Amniotic epithelial cell (primary cell): Measurements from ENCODE around the gene USP48.
"Not testable (repeated sequence)": the region's sequence is repeated elsewhere in the genome, so short reads cannot be mapped to it uniquely, and the experiment has no call there.

Source experiments
- DNase-seq: peaks from one replicate; pipeline ENCODE4 v3.0.0-alpha.2; 2010; ENCODE audit warnings: low read depth

The USP48 gene

DNA sequence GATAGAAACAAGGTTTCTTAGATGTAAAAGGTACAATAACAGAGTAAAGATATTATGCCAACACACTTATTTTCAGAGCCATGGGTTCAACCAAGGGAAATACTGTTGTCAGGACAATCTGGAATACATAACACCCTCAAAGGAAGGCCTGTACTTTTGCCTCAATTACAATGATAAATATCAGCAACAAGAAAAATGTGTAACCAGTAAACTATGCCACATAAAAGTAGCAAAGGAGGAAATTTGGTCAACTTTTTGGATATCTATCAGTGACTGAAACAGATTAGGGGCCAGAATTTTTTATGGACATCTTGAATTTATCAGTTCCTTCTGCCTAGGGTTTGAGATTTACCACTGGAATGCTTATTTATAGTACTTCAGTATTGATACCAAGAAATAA is 89.2 kb downstream of the USP48 start:
- no peak for DNase-seq

DNA sequence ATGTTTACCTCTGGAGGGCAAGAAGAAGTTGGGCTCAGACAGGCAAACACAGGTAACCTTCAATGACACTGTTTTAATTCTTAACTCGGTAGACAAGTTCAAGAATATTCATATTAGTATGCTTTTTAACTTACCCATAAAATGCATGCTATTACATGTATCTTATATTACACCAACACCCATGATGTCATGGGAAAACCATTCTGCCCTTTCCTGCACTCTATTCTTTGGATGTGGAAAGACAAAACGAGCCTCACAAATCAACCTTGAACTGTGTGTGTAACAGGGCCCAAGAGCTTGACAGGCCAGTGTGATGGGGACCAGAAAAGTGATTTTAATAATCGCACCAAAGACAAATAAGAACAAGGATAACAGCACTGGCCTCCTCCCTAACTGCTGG is 91.2 kb downstream of the USP48 start:
- peak; percentile 25 for DNase-seq

DNA sequence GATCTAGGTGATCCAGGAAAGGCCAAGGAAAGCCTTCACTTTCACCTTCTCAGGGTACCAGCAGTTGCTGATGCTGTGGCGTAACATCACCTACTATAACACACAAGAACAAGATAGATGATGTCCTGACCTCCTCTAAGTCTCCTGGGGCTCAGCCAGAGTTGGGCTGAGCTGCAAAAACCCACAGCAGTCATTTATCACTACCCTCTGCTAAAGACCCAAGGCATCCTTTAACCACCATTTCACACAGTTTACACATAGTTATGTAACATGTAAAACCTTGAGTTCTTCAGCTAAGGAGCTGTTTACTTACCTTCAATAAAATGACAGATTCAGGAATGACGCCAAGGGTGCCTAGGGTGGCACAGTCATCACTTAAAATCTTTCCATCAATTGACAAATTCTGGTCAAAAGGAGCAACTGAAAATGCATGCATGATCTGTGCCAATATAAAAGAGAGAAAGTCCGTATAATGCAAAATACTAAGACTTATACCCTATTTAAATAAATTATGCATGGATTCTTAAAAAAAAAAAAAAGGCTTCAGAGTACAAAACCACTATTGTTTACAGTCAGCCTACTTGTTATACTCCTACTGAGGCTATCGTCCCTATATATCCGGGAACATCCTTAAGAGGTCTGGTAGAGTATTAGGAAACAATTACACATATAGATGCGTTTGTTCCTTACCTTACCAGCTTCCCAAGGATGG is 93.1 kb downstream of the USP48 start:
- DNase-seq = peak; percentile 88

DNA sequence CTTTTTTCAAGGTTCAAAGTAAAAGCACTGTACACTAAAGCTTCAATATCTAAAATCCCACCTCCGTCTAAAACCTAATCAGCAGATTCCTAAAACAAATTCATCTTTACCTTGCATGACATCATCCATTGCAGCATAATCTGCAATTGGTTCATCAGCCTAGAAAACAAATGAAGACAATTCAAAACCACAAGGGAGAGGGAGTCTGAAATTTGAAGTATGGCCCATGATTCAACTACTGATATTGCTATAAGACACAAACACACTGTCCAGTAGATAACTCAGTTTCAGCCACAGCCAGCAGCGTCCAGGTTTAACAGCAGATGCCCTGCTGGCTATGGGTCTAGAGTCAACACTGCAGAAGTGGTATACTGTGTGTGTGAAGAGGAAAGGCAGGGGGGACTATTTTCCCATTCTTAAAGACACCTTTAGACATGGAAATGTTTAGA is 95.8 kb downstream of the USP48 start:
- peak; percentile 79 for DNase-seq

DNA sequence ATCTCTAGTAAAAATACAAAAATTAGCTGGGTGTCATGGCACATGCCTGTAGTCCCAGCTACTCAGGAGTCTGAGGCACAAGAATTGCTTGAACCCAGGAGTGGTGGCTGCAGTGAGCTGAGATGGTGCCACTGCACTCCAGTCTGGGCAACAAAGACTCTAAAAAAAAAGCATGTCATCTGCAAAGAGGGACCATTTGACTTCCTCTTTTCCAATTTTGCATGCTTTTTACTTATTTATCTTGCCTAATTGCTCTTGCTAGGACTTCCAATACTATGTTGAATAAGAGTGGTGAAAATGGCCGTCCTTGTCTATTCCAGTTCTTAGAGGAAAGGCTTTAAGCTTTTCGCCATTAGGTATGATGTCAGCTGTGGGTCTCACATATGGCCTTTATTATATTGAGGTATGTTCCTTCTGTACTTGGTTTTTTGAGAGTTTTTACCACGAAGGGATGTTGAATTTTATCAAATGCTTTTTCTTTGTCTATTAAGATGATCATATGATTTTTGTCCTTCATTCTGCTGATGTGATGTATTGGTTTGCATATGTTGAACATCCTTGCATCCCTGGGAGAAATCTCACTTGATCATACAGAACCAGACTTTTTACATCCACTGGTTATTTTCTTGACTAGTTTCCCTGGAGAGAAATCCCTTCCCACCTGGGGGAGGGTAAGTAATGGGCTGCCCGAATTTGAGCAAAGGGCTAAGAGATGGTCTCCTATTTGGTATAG is 96.8 kb downstream of the USP48 start:
- no peak for DNase-seq

DNA sequence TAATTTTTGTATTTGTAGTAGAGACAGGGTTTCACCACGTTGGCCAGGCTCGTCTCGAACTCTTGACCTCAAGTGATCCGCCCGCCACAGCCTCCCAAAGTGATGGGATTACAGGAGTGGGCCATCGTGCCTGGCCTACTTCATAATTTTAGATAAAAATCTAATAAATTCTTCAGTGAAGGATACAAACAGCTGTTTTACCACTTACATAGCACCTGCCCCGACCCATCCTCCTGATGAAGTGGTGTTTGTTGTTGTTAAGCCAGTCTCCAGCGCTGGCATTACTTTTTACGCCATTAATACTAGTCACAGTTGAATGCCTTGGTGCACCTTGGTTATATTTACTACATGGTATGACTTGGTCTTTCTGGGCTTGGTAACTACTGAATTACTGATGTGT is 101.5 kb downstream of the USP48 start:
- DNase-seq = no peak

DNA sequence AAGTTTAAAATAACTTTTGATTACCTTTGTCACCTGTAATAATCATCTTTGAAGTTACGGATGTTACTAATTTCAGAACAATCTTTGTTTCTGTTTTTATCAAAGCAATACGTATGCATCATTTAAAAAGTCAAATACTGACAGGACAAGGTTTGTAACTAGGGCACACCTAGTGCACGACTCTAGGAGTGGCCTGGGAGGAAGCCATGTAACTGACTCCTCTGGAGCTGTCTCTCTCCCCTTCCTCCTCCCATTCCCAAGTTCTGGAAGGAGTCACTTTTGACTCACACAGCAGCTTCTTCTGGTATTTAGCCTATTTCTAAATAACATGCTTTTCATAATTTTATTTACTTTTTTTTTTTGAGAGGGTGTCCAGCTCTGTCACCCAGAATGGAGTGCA is 102.0 kb downstream of the USP48 start:
- DNase-seq = peak; percentile 34

DNA sequence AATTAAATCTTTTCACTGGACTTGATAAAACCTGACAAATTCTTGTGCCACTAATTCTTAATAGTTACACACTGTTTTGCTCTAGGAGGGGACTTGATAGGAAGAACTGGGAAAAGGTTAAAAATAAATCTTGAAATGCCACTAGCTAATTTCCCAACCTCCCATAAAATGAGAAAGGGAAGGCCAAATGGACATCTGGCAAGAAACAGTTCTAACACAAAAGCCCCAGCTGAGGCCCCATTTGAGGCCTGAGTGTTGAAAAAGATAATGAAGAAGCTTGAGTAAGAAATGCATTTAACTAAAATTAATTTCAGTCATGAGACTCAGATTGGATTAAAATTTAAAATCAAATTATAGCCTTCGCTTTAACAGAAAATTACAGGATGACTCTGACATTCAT is 102.6 kb downstream of the USP48 start:
- DNase-seq = no peak

DNA sequence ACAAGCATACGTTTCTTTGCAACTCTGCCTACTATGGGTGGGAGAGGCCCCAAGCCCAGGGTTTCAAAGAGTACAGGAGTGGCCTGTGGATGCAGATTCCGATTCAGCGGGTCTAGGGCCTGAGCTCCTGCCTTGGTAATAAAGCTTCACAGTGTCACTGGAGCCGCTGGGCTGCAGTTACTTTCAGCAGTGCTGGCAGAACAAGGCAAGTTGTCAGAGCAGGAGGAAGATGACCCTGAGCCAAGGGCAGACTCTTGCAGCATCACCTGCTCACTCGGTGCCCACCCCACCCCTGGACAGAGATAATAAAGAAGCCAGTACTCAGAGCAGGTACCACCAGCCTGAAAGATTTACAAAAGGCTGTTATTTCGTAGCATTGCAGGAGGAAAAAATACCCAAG is 105.8 kb downstream of the USP48 start:
- DNase-seq = no peak

DNA sequence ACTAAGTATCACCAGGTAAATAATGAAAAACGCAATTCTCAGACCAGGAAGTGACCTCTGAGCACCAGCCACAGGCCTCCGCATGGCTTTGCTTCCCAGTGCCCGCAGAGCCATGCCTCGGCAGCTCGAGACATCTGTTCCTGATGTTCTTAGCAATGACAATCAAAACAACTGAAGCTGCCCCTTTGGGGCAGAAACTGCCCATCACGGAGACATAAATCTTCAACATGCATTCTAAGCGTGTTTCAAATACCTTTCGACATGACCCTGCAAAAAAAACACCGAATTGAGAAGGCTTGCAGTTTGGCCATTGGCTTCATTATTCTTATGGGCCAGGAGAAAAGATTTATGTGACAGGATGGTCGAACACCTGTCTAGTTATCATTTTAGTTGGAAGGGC is 108.0 kb downstream of the USP48 start:
- DNase-seq = no peak

DNA sequence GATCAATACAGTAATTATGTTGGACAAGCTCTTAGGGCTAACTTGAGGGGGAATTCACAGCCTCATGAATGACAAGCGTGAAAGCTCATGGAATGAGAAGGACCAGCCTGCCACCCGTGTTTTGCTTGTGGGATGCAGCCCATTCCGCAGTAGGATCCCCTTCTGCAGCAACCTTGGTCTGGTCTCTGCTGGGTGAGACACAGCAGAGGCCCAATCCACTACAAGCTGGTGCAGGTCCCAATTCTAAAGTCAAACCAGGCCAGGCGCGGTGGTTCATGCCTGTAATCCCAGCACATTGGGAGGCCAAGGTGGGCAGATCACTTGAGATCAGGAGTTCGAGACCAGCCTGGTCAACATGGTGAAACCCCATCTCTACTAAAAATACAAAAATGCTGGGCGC is 109.1 kb downstream of the USP48 start:
- DNase-seq = not testable (repeated sequence)

DNA sequence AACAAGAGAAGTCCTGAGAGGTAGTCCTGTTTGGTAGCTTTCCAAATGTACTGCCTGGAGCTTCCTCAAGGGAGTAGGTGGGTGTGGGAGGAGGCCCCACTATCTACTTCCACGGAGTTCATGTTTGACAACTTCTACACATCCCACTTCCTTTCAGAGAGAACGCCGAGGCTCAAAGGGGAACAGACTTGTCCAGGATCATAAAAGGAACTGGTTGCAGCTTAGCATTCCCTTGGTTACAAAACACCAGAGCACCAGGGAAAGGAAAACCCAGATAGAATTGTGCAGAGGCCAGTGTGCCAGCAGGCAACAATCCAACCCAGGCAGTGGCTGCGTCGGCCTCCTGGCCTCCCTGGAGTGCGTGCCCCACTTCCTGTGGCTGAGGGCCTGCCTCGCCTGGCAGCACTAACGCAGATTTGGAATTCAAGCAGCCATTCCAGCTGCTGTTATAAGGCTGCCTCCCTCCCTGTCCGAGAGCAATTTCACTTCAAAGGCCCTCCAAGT is 109.6 kb downstream of the USP48 start:
- peak; percentile 74 for DNase-seq

DNA sequence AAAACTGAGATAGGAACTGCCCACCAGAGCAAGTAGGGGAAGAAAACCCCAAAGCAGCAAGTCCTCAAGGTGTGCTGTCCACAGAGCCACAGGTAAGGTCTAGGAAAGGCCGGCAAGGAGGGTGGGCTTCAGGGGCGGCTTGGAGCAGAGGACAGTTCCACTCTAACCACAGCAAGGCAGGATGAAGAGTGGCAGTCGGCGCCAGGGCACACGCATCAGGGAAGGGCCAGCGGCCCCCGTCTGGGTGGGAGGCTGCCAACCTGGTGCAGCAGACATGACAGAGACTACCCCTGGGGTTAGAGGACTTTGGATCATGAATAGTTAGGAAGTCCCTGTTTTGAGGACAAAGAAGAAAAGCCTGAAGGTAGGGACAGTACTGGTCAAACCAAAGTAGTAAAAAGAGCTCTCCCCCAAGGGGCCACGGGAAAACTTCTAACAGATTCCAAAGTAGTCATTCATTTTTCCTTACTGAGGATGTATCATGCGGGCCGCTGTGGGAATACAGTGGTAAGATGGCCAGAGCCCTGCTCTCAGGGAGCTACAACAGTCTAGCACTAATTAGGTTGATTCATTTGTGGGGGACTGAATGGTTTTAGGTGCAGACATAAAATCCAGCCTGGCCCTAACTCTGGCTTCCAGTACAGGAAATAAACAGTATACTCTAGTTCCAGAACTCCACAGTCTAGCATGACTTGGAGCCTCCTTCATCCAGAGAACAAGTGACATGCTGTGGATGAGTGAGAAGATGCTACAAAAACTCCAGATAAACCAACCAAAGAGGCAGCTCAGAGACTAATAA is 110.3 kb downstream of the USP48 start:
- no peak for DNase-seq

DNA sequence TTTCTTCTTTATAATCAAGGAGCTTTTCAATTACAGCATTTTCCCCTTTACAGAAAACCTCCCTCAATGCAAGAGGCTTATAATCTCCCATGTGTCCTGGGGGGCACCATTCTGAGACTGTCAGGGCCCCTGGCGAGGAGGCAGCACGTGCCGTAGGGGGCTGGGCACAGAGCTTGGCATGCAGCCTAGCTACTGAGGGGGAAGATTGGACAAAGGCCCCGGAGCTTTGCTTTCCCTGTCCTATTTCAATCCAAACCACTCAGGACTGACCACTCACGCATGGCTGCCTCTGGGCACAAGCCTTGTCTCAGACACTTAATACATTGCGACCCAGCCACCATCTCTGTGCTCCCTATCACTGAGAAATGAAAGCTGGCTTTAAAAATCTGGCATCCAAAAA is 111.0 kb downstream of the USP48 start:
- DNase-seq = no peak

DNA sequence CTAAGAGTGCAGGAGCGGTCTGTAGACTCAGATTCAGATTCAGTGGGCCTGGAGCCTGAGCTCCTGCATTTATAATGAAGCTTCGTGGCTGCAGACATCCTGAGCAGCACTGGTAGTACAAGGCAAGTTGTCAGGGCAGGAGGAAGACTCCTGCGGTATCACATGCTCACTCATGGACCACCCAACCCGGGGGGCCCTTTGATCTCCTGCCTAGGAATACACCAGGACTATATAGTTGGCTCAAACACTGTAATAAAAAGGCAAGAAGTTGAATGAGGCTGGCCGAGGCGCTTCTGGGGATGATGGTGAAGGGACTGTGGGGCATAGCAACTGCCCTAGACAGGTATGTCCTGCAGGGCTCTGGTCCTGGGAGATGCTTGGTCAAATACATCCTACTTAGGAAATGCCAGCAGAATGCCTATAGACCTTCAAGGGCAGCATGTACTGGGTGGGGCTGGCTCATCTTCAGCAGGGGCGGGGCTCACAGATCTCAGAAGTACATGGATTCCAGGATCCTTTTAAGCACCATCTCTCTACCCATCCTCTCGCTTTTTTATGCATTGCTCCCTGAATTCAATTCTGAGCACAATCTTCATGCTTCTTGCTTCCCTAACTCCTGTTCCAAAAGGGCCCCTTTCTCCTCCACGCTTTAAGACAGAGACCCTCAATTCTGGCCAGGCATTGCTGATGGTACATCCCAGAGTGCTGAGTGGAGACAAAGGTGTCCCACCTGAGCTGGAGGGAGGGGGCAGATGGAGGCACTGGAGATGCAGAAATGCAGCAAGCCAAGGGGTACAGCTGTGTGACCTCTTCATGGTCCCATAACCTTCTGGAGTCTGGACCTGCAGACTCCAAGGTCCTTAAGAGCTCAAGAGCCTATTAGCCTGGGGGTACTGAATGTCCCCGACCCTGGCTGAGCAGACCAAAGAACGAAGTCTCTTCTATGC is 111.7 kb downstream of the USP48 start:
- no peak for DNase-seq

DNA sequence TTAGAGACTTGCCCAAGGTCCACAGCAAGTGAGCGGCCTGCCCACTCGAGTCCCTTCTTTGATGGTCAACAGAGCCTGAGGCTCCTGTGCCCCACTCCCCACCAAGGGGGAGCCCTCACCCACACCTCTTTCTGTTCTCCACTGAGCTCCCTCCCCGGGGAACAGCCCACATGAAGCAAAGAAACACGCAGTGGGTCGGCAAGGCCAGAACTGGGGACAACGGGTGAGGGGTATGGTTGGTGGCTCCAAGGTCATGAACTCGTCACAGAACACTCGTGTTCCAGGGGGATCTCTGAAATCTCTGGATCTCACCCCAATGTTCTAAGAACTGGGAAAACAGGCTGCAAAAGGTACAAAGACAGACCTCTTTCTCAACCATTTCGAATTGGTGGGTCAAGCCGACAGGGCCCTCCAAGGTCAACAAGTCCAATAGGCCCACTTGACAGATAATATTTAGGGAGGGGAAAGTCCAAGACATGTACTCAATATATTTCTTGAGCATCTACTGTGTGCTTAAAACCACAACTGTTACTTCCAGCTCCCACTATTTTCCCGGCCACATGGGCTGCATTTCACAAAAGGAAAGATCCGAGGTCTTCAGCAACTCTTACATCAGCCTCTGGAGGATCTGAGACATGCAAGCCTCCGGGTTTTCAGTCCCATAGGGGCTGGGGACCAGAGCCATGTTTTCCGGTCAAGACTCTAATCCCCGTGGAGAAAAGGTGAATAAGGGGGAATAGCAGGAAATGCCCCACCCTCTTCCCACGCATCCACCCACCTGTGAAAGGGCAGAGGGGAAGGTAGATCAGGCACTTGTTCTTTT is 112.7 kb downstream of the USP48 start:
- DNase-seq = no peak

DNA sequence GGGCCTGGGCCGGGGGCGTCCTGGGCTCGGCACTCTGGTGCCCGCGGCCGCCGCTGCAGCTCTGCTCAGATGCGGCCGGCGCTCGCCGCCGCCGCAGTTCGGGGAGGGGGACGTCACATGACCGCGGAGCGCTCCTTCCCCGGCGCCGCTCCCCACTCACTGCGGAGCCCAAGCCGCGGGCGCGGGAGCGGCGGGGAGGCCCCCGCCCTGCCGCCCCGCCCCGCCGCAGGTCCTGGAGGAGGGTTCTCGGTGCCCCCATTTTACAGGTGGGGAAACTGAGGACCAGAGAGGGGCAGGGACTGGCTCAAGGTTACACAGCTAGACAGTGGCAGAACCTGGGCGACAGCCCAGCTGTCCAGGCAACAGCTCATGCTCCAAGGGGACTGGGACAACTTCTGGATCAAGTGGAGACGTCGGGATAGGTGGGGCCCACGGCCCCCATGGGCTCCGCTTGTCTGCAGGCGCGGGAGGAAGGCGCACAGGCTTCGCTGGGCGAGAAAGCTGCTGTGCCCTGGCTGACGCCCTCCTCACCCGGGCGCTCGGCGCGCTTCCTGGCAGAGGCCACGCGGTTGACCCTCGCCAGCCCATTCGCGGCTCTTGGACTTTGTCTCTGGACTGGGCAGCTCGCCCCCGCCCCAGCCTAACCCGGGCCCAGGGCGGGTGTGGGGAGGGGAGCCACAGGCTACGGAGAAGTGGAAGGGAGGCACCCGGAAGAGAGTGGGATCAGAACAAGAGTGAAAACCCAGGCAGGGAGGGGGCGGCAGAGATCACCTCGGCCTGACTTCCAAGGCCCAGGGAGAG is 113.5 kb downstream of the USP48 start, which contains the start of gene RAP1GAP:
Gene RAP1GAP (minus strand): TSS at position 100 of the 801 bp plus-strand sequence. CDS start 49,325 bp downstream, outside the sequence.
- DNase-seq = no peak

DNA sequence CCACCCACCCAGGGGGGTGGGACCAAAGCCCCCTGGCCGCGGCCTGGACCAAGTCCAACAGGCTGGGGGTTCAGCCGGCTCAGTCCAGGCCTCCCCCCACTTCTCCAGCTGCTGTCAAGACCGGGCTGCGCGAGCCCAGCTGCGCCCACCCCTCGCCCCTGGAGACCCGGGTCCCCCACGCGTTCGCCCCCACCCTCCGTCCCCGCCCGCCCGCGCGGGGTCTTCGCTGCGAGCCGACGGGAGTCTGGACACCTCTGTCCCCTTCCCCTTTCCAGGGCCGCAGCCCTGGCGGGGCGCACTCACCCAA is 114.0 kb downstream of the USP48 start:
- no peak for DNase-seq

DNA sequence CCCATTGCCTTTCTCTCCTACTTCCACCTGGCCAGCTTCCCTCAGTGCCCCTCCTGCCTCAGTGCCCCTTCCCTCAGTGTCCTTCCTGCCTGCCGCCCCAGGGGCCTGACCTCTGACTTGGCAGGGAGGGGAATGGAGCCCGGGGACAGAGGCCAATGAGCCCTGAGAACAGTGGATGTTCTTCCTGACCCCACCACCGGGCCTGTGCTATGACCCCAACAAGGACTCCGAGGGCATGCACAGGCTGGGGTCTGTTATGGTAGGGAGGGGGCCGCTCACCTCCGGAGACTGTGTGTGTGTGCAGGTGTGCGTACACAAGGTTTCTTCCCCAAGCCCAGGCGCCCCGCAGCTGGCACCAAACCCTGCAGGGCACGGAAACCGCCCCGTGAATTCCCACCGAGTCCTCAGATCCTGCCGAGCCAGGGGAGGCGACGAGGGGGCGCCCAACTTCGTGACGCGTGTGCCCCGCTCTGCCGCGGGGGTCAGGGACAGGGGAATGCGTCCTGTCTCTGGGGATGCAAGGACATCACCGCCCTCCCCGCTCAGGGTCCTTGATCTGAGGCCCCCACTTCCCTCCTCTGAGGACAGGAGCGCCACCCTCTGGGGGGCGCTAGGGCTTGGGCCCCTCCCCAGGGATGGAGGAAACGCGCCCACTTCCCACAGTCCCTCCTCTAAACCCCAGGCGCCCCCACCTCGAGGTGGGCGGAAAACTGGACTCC is 114.6 kb downstream of the USP48 start:
- DNase-seq = no peak
